Stomach (tissue), 9 donors: ENCODE measurements around the gene CFAP61. TPM values are rescaled to one million over a fixed set of nuclear protein-coding genes. Genes with fewer than 3 reads are reported as not detected.

ENCODE experiments used
- DNase-seq, 2 donors: peaks; one replicate each; pipeline versions ENCODE4 v3.0.0 to v3.0.0-alpha.2; 2013 to 2019
- H3K27ac ChIP-seq, 5 donors: fragments of 200-600 bp in 4 of 5; sonication (generic) in 4 of 5; one replicate each; pipeline ENCODE4 v1.5.1; 2013 to 2019; ENCODE audit warnings: mild to moderate bottlenecking in 1 of 5, moderate library complexity in 1 of 5
- H3K27me3 ChIP-seq, 3 donors: fragments of 200-600 bp; sonication (generic); one replicate each; pipeline ENCODE4 v1.5.1; 2017 to 2019; ENCODE audit warnings: mixed run types in 1 of 3
- H3K36me3 ChIP-seq, 4 donors: fragments of 200-600 bp; sonication (generic); 1 replicate in 3 of 4; 2 replicates in 1 of 4; pipeline ENCODE4 v1.5.1; 2016 to 2019
- H3K4me1 ChIP-seq, 4 donors: fragments of 200-600 bp; sonication (generic); one replicate each; pipeline ENCODE4 v1.5.1; 2016 to 2019
- H3K4me3 ChIP-seq, 4 donors: fragments of 200-600 bp; sonication (generic) in 3 of 4; one replicate each; pipeline ENCODE4 v1.5.1; 2016 to 2019; ENCODE audit warnings: mild to moderate bottlenecking in 1 of 4
- H3K9me3 ChIP-seq, 4 donors: fragments of 200-600 bp; sonication (generic); one replicate each; pipeline ENCODE4 v1.5.1; 2016 to 2019
- EP300 ChIP-seq: sonication (generic); formaldehyde crosslinking; IDR thresholded peaks from one replicate; pipeline ENCODE4 v1.6.1; 2017; ENCODE audit warnings: antibody characterized with exemption
- POLR2A ChIP-seq, 4 donors: fragments of 450-650 bp; IDR thresholded peaks; one replicate each; pipeline ENCODE4 v1.6.1; 2016; ENCODE audit warnings: antibody characterized with exemption in 4 of 4, control low read depth in 2 of 4, mild to moderate bottlenecking in 1 of 4, moderate library complexity in 1 of 4
- POLR2AphosphoS5 ChIP-seq, 3 donors: sonication (generic); formaldehyde crosslinking; IDR thresholded peaks; one replicate each; pipeline ENCODE4 v1.6.1; 2016; ENCODE audit warnings: antibody characterized with exemption in 3 of 3
- WGBS, 5 donors: extraction: QIAGEN DNeasy Blood & Tissue Kit in 3 of 5; methylation state at CpG; one replicate each; pipeline versions ENCODE4 v1.1.5 to v1.1.7; 2013 to 2018; 5-methylcytosine and 5-hydroxymethylcytosine counted together
- intact Hi-C: fragments of 100-400 bp; cut with DNase I; formaldehyde crosslinking; loops from one replicate; pipeline ENCODE4 v1.15.1; 2023; ENCODE audit warnings: low total_unique reads
- polyA plus RNA-seq, 3 donors: library from polyadenylated mRNA; stranded (reverse); fragments of 200-250 nt; gene quantifications; one replicate each; pipeline ENCODE4 v1.2.3, GENCODE V29; 2013
- total RNA-seq, 5 donors: library from RNA; depleted of rRNA; stranded (reverse); fragments of >200 nt; gene quantifications; one replicate each; pipeline versions ENCODE4 v1.1.0 to v1.2.3, GENCODE V29; 2014 to 2016
- TF ChIP-seq, protein P1 (sequence below), 7 experiments: fragments of 450-650 bp in 4 of 7; fragments of 200-600 bp in 3 of 7; sonication (generic) in 3 of 7; IDR thresholded peaks; one replicate each; pipeline ENCODE4 v1.5.1; 2016 to 2019; ENCODE audit warnings: antibody characterized with exemption in 7 of 7, control low read depth in 2 of 7, mild to moderate bottlenecking in 1 of 7
- donor health status: healthy with polysubstance abuse.
- donor health status: Bipolar disorder and iron deficiency.
- donor health status: healthy.

CFAP61 gene
- total and polyA plus RNA-seq, 8 donors = not detected

DNA sequence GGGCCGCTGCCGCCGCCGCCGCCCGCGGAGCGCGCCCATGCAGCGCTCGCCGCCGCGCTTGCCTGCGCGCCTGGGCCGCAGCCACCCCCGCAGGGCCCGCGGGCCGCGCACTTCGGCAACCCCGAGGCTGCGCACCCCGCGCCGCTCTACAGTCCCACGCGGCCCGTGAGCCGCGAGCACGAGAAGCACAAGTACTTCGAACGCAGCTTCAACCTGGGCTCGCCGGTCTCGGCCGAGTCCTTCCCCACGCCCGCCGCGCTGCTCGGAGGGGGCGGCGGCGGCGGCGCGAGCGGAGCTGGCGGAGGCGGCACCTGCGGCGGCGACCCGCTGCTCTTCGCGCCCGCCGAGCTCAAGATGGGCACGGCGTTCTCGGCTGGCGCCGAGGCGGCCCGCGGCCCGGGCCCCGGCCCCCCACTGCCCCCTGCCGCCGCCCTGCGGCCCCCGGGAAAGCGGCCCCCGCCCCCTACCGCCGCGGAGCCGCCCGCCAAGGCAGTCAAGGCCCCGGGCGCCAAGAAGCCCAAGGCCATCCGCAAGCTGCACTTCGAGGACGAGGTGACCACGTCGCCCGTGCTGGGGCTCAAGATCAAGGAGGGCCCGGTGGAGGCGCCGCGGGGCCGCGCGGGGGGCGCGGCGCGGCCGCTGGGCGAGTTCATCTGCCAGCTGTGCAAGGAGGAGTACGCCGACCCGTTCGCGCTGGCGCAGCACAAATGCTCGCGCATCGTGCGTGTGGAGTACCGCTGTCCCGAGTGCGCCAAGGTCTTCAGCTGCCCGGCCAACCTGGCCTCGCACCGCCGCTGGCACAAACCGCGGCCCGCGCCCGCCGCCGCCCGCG, 316.3 kb downstream of the CFAP61 start:
- DNase-seq = peak in 1 of 2 donors; percentile 47
- no peak overlapping the region for H3K27ac ChIP-seq
- no peaks in the 10 kb centered on the region for H3K9me3 ChIP-seq
- intact Hi-C loops = no loop called here
- TF ChIP-seq POLR2AphosphoS5 (IDR thresholded peaks at IDR 0.05) = no peak
- TF ChIP-seq EP300 = no peak
- TF ChIP-seq, protein P1, sequence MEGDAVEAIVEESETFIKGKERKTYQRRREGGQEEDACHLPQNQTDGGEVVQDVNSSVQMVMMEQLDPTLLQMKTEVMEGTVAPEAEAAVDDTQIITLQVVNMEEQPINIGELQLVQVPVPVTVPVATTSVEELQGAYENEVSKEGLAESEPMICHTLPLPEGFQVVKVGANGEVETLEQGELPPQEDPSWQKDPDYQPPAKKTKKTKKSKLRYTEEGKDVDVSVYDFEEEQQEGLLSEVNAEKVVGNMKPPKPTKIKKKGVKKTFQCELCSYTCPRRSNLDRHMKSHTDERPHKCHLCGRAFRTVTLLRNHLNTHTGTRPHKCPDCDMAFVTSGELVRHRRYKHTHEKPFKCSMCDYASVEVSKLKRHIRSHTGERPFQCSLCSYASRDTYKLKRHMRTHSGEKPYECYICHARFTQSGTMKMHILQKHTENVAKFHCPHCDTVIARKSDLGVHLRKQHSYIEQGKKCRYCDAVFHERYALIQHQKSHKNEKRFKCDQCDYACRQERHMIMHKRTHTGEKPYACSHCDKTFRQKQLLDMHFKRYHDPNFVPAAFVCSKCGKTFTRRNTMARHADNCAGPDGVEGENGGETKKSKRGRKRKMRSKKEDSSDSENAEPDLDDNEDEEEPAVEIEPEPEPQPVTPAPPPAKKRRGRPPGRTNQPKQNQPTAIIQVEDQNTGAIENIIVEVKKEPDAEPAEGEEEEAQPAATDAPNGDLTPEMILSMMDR (IDR thresholded peaks at IDR 0.05) = no peak
- no peak for TF ChIP-seq POLR2A (IDR thresholded peaks at IDR 0.05)
- H3K4me1 ChIP-seq = peaks cover 36 to 54% (median 45%) of the 10 kb centered on the region in 4 donors
- H3K4me3 ChIP-seq = peak overlapping the region; percentile 32 to 52 (median 40)
- no peaks in the 10 kb centered on the region for H3K36me3 ChIP-seq
- H3K27me3 ChIP-seq = peaks cover 40 to 100% (median 90%) of the 10 kb centered on the region in 3 donors
- WGBS, 5 donors = 0 to 1% (median 0%) methylated on average over 10 to 130 of the region's 130 CpGs

DNA sequence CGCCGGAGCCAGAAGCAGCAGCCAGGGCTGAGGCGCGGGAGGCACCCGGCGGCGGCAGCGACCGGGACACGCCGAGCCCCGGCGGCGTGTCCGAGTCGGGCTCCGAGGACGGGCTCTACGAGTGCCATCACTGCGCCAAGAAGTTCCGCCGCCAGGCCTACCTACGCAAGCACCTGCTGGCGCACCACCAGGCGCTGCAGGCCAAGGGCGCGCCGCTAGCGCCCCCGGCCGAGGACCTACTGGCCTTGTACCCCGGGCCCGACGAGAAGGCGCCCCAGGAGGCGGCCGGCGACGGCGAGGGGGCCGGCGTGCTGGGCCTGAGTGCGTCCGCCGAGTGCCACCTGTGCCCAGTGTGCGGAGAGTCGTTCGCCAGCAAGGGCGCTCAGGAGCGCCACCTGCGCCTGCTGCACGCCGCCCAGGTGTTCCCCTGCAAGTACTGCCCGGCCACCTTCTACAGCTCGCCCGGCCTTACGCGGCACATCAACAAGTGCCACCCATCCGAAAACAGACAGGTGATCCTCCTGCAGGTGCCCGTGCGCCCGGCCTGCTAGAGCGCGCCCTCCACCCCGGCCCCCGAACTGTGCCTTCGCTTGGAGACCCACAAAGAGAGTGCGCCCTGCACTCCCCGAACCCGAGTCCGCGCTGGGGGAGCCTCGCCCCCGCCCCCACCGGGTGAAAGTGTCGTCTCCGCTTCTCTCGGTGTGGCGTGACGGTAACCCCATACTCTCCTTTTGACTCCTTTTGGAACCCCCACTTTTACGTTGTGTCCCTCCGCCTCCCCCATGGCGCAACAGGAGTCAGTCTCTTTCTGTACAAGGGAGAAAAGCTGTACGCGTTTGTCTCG, 317.1 kb downstream of the CFAP61 start:
- DNase-seq = peak; percentile 34 to 72
- Histone ChIP-seq H3K4me1 (peaks cover 28 to 46% (median 37%) of the 10 kb centered on the region in 4 donors), H3K27me3 (peaks cover 31 to 100% (median 85%) of the 10 kb centered on the region in 3 donors), H3K27ac (no peak overlapping the region), H3K4me3 (peak overlapping the region; percentile 32 to 52 (median 40)), H3K36me3 (no peaks in the 10 kb centered on the region), H3K9me3 (no peaks in the 10 kb centered on the region)
- TF ChIP-seq POLR2AphosphoS5 (IDR thresholded peaks at IDR 0.05) = no peak
- no peak for TF ChIP-seq POLR2A (IDR thresholded peaks at IDR 0.05)
- TF ChIP-seq, protein P1 (IDR thresholded peaks at IDR 0.05) = no peak
- TF ChIP-seq EP300 = no peak
- WGBS, 5 donors = 1 to 6% (median 2%) methylated on average over 14 to 86 of the region's 86 CpGs
- intact Hi-C loops = no loop called here

DNA sequence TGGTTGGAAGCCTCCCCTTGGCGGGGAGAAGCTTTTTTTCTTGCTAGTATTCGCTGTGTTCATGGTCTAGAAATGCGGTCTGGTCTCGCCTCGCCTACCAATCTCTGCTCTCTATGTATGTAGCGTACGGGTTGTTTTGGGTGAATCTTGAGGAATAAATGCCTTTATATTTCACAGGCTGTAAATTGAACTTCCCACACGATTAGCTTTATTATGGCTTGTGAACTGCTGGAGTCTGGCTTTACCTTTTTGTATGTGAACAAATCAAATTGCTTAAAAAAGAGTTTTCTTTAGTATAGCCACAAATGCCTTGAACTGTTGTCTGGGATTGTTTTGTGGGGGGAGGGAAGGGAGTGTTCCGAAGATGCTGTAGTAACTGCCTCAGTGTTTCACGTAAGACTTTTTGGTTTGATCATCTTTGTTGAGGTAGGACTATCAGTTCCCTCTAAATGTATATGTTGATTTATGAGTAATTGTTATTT, 317.8 kb downstream of the CFAP61 start:
- peak overlapping the region; percentile 32 to 52 (median 40) for H3K4me3 ChIP-seq
- no peaks in the 10 kb centered on the region for H3K36me3 ChIP-seq
- intact Hi-C loops = no loop called here
- DNase-seq = no peak
- H3K4me1 ChIP-seq = peaks cover 27 to 39% (median 33%) of the 10 kb centered on the region in 4 donors
- H3K27ac ChIP-seq = no peak overlapping the region
- peaks cover 24 to 100% (median 79%) of the 10 kb centered on the region in 3 donors for H3K27me3 ChIP-seq
- WGBS, 5 donors = 12 to 19% (median 16%) methylated on average over 10 of the region's 10 CpGs
- TF ChIP-seq POLR2AphosphoS5 (IDR thresholded peaks at IDR 0.05) = no peak
- TF ChIP-seq, protein P1 (IDR thresholded peaks at IDR 0.05) = no peak
- TF ChIP-seq POLR2A (IDR thresholded peaks at IDR 0.05) = no peak
- TF ChIP-seq EP300 = no peak
- no peaks in the 10 kb centered on the region for H3K9me3 ChIP-seq

DNA sequence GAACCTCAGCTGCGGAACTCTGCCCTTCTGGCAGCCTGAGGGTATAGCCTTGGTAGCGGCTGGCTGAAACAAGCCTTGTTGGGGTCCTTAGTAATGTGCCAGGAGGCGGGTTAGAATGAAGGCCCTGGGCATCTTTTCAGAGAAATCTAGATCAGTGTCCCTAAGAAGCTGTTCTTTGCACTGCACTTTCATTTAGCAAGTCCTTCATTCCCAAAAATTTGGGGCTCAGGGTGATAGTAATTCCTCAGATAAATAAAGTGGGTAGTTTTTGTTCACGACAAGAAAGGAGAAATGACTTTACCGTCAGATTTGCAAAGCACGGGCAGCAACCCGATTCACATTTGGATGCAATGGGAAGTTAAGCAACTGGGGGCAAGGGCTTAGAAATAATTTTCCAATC, 318.8 kb downstream of the CFAP61 start:
- TF ChIP-seq POLR2A (IDR thresholded peaks at IDR 0.05) (no peak), POLR2AphosphoS5 (IDR thresholded peaks at IDR 0.05) (no peak), EP300 (no peak)
- TF ChIP-seq, protein P1 (IDR thresholded peaks at IDR 0.05) = no peak
- Histone ChIP-seq H3K4me3 (no peak overlapping the region), H3K4me1 (peaks cover 27 to 36% (median 33%) of the 10 kb centered on the region in 4 donors), H3K36me3 (no peaks in the 10 kb centered on the region), H3K27me3 (peaks cover 21 to 100% (median 70%) of the 10 kb centered on the region in 3 donors), H3K27ac (no peak overlapping the region), H3K9me3 (no peaks in the 10 kb centered on the region)
- intact Hi-C loops = no loop called here
- DNase-seq = no peak
- WGBS, 5 donors = 29 to 39% (median 34%) methylated on average over 7 of the region's 7 CpGs
